B cell (primary cell): Measurements from ENCODE around the gene MPC1.

Experiments used
- CTCF ChIP-seq: fragments of 200-600 bp; IDR thresholded peaks from one replicate; pipeline ENCODE4 v1.8.0; 2022; ENCODE audit warnings: antibody characterized with exemption, mild to moderate bottlenecking
- EZH2 ChIP-seq: IDR thresholded peaks from 2 replicates; pipeline ENCODE4 v1.6.1; 2012; ENCODE audit warnings: borderline replicate concordance, low read depth, mild to moderate bottlenecking, moderate library complexity, low read length; ENCODE audit not compliant: insufficient read depth, poor library complexity, severe bottlenecking

- TF ChIP-seq CTCF (no peak), EZH2 (no peak)
These were observed 17.4 kb upstream of the MPC1 start for GRCh38 chr6:166400181-166400580.
